Endothelial cell of coronary artery (primary cell): Measurements from ENCODE around the gene ID3. TPM values are rescaled to one million over a fixed set of nuclear protein-coding genes. Genes with fewer than 3 reads are reported as not detected.

Experiments used
- total RNA-seq: library from RNA; depleted of rRNA; stranded (reverse); fragments of >200 nt; gene quantifications from 2 replicates; pipeline ENCODE4 v1.2.3, GENCODE V29; 2014

ID3 gene, protein sequence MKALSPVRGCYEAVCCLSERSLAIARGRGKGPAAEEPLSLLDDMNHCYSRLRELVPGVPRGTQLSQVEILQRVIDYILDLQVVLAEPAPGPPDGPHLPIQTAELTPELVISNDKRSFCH
- total RNA-seq, result 221 and 267 TPM in 2 replicates

DNA sequence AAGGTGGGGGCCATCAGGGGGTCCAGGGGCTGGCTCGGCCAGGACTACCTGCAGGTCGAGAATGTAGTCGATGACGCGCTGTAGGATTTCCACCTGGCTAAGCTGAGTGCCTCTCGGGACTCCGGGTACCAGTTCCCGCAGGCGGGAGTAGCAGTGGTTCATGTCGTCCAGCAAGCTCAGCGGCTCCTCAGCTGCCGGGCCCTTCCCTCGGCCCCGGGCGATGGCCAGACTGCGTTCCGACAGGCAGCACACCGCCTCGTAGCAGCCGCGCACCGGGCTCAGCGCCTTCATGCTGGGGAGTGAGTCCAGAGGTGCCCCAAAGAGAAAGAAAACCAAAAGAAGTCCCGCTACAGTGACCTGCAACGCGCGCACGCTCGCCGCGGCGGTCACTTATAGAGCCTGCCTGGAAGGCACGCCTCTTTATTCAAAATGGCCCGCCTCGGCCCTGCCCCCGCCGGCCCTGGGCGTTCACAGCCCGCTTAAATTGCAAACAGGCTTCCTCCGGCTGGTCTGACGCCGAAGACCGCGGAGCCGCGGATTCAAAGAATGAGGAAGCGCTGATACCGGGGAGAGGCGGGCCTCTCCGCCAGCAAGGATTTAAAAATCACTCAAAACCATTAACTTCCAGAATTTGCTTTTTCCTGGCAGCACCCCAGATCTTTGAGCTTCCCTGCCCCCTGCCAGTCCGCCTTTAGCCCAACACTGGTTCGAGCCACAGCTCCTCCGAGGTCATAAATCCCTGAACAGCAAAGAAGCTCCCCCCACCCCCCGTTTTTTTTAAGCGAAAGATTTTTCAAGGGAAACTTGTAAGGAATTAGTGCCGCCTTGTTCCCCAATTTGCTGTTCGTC is at the start of gene ID3:
Gene ID3, minus strand, starts transcription at position 366 of the 849 bp plus-strand sequence. Its CDS starts 75 bp downstream, at position 291.

DNA sequence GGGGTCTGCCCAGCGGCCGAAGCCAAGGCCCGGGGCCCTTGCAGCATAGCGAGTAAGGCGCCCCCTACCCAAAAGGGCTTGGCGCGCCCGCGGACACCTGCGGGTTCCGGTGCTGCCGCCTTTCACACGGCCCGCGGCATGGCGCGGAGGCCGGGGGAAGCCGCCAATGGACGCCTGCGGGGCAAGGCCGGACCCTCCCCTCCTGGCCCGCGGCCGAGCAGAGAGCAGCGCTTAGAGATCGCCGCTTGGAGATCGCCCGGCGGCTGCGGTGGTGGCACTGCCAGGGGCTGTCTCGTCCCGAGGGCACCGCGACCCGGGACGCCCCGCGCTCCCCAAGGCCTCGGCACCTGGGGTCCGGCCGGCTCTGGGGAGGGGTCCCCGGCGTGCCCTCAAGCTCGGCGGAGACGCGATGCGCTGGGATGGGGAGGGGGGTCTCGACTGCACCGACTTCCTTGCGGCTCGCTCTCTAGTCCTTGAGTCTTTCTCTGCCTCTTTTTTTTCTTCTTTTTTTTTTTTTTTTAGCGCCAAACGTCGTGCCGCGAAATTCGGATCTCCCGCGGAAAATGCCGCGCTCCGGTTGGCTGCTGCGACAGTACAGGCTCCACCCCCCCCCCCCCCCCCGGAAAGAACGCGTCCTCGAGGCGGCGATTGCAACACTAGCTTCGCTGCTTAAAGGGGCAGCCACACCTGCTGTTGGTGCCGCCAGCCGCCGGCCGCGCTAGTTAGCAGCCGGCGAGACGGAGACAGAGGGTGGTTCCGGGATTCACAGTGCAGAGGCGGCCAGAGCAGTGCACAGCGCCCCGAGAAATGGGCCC is 28.3 kb downstream of the ID3 start, which contains the start of gene E2F2:
Gene E2F2, minus strand, starts transcription at position 487 of the 815 bp plus-strand sequence. Its CDS starts 440 bp downstream, at position 47.

Other genes starting within 250 kb of the ID3 start
- 114 TPM in 2 replicates for gene HNRNPR, start 215.2 kb downstream of the ID3 start, total RNA-seq
- 21.3 and 25.6 TPM in 2 replicates for gene ZNF436, start 189.7 kb downstream of the ID3 start, total RNA-seq
- 0.18 and 1.0 TPM in 2 replicates for gene TCEA3, start 134.8 kb downstream of the ID3 start, total RNA-seq
- 6.4 and 8.8 TPM in 2 replicates for gene ASAP3, start 75.3 kb downstream of the ID3 start, total RNA-seq
- gene E2F2, start 28.3 kb downstream of the ID3 start, total RNA-seq, result 0.47 and 0.81 TPM in 2 replicates
- 1,783 and 1,841 TPM in 2 replicates for gene RPL11, start 132.3 kb upstream of the ID3 start, total RNA-seq
- 20.8 and 21.6 TPM in 2 replicates for gene ELOA, start 184.0 kb upstream of the ID3 start, total RNA-seq
- gene PITHD1, start 218.9 kb upstream of the ID3 start, total RNA-seq, result 36.0 and 37.2 TPM in 2 replicates
- gene LYPLA2, start 231.6 kb upstream of the ID3 start, total RNA-seq, result 77.0 and 107 TPM in 2 replicates
- 42.7 and 52.2 TPM in 2 replicates for gene GALE, start 241.3 kb upstream of the ID3 start, total RNA-seq